K562 treated with DMSO at 1 percent for 4 hours (cell line): ENCODE measurements around the gene CLIP1. TPM values are rescaled to one million over a fixed set of nuclear protein-coding genes. Genes with fewer than 3 reads are reported as not detected.

ENCODE experiments used
- total RNA-seq: library from RNA; unstranded; fragments of 300-600 nt; gene quantifications from 2 replicates; pipeline ENCODE4 v1.2.3, GENCODE V29; 2022; ENCODE audit not compliant: insufficient read depth

The CLIP1 gene
- 35.0 and 36.9 TPM in 2 replicates for total RNA-seq

DNA sequence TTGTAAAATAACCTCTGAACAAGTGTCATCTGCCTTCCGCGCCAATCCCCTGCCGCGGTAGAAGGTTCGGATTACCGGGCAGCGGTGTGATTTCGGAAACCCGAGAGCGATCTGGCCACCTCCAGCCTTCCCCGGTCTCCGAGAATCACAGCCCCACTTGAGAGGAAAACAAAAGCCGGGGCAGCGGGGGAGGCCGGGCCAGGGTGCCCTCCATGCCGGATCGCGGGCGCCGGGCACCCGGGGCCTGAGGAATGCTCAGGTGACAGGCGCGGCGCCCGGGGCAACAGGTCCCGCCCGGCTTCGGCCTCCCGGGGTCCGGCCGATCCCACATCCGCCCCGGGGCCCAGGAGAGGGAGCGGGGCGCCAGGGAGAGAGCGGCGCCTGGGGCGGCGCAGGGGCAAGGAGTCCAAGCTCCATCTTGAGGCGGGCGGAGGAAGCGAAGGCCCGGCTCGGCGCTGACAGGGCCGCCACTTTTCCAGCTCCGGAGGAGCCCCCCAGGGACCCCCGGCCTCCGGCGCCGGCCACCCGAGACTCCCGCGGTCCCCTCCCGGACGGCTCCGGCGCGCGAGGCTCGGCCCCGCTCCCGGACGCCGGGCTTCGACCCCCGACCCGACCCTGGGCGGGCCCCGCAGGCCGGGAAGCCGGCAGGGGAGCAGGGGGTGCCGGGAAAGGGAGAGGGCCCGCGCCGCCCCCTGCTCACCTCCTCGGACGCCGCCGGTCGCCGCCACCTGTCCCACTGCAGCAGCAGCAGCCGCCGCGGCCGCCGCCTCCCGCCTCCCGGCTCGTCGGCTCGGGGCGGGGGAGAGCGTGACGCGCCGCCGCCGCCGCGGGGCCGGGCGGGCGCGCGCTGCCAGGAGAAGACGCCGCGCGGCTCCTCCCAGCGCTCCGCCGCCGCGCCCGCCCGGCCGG, at the start of gene CLIP1:
Gene CLIP1, minus strand, starts transcription at position 849 of the 909 bp plus-strand sequence. CDS start 42,217 bp downstream, outside the sequence.

DNA sequence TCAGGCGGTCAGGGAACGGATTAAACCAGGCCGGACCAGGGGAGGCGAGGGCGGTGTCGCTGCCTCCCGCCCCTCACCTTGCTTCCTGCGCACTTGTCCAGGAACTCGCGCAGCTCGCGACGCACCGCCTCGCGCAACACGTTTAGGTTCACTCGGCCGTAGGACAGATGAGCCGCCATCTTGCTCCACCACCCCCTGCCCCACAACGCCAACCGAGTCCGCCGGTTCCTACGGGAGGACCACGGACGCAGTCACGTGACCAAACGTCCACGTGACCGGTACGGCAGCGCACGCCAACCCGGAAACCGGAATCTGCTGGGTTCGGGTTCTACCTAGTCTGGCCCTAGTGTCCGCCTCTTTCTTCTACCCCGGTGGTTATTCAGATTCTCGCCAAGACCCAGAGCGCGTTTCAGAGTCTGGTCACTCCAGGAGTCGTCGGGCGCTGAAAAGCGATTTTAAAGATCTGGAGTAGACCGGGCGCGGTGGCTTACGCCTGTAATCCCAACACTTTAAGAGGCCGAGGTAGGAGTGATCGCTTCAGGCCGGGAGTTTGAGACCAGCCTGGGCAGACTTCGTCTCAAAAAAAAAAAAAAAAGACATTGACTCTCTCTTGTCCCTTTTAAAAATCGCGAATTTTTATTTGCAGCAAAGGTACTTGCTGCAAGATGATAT, 156.1 kb downstream of the CLIP1 start, which contains the start of gene VPS33A:
Gene VPS33A, minus strand, starts transcription at position 265 of the 672 bp plus-strand sequence. Its CDS starts 86 bp downstream, at position 179.

DNA sequence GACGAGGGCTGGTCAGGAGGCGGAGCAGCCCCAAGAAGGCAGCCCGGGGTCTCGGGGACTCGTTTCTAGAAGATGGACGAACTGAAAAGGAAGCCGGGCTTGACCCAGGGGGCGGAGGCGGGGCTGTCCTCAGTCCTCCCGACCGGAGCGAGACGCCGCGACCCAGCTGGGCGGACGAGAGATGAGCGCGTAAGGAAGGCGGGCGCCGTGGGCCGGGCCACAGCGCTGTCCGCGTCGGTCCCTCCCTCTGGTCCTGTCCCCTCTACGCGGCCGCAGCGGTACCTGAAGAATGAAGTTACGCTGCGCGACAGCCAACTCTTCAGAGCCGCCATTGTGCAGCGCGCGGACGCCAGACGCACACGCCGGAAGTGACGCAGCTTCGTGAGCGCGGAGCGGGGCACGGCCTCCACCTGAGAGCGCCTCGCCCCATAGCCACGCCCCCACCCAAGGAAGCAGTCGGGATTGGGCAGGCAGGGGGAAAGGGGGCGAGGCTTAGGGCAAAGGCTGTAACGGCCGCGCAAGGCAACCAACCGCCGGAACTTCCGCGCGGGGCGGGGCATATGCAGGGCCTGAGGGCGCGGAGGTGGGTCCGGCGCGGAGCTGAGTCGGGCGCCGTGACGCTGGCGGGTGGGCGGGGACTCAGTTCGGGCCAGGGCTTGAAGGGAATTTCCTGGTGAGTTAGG, 196.6 kb downstream of the CLIP1 start, which contains the start of gene DIABLO:
Gene DIABLO, minus strand, starts transcription at position 370 of the 683 bp plus-strand sequence. Its CDS starts 38 bp downstream, at position 332.

Other genes with a start within 250 kb of the CLIP1 start
- not detected in 2 replicates for gene IL31, start 248.4 kb downstream of the CLIP1 start, total RNA-seq
- gene LRRC43, start 239.5 kb downstream of the CLIP1 start, total RNA-seq: not detected in 2 replicates
- 6.3 and 8.0 TPM in 2 replicates for gene B3GNT4, start 219.0 kb downstream of the CLIP1 start, total RNA-seq
- 59.9 and 61.1 TPM in 2 replicates for gene DIABLO, start 196.6 kb downstream of the CLIP1 start, total RNA-seq
- 15.4 and 15.5 TPM in 2 replicates for gene VPS33A, start 156.2 kb downstream of the CLIP1 start, total RNA-seq
- 33.1 and 34.1 TPM in 2 replicates for gene ZCCHC8, start 78.3 kb upstream of the CLIP1 start, total RNA-seq
- 31.7 and 53.4 TPM in 2 replicates for gene RSRC2, start 104.3 kb upstream of the CLIP1 start, total RNA-seq
- 42.3 and 50.8 TPM in 2 replicates for gene KNTC1, start 104.6 kb upstream of the CLIP1 start, total RNA-seq